Measurements from ENCODE around the gene DBH. TPM values are rescaled to one million over a fixed set of nuclear protein-coding genes. Genes with fewer than 3 reads are reported as not detected.

Gene DBH
- total RNA-seq, 1 donor from 2014 or later: not detected

DNA sequence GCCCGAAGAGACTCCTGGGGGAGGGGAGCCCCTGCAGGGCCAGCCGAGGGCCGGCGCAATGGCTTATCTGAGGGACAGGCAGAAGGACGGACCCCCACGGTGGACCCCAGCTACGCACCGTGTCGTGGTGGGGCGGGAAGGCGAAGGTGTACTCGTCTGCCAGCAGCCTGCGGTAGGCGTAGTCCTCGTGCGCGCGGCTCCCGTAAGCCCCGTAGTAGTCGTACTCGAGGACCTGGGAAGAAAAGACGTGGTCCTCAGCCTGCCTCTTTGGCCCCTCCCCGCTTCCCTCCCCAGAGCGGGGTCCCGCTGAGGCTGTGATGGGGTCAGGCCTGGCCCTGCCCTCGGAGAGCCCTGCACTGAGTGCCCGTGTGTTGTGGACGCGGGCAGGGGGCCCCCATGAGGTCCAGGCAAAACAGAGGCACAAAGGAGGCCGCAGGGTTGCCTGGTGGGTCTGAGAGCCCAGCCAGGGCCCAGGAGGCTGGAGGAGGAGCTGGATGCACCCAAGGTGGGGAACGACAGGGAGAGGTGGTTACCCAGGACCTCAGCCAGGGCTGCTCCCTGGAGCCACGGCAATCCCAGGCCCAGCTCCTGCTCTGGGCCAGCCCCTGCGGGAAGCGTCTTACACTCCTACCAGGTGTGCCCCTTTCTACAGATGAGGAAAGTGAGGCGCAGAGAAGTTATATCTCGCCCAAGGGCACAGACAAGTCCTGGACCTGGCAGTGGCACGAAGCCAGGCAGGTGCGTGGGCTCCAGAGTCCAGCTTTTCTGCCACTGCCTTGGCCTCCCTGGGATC, 66.8 kb downstream of the DBH start:
- intact Hi-C loops (cut with DNase I): no loop called here
- ATAC-seq (ENCODE audit: poor library complexity) (peak; percentile 8), DNase-seq (peak; percentile 42)

DNA sequence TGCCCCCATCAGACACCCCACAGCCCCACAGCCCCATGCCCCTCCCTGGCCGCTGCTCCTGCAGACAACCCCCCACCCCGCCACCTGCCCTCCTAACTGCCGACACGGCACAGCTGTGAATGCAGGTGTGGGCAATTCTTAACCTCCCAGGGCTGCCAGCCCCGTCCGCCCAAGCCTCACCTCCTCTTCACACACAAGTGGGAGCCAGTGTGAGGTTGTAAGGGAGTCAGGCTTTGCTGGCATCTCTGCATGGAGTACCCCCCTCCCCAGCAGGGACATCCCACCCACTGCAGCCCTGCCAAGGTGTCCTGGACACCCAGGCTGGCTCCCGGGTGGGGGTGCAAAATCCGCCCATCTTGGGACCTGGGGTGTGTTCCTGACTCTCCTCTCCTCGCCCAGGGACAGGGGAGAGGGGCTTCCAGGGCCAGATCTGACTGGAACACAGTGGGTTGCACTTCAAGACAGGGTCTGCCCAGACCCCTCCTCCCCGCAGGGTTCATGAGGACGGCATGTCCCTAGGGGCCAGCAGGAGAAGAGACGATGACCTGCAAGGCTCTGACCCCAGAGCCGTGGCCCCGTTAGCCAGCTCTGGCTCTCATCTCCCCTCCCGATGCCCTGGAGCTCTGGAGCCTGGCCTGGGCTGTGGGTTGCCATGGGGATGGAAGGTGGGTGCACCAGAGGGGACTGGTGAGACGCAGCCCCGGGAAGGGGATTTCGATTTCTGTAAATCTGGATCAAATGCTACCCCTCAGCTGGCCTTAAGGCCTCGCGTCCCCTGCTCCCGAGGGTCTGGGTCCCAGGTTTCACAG, 67.6 kb downstream of the DBH start:
- DNase-seq: peak; percentile 26
- intact Hi-C loops (cut with DNase I): no loop called here
- no peak for ATAC-seq (ENCODE audit: poor library complexity)

DNA sequence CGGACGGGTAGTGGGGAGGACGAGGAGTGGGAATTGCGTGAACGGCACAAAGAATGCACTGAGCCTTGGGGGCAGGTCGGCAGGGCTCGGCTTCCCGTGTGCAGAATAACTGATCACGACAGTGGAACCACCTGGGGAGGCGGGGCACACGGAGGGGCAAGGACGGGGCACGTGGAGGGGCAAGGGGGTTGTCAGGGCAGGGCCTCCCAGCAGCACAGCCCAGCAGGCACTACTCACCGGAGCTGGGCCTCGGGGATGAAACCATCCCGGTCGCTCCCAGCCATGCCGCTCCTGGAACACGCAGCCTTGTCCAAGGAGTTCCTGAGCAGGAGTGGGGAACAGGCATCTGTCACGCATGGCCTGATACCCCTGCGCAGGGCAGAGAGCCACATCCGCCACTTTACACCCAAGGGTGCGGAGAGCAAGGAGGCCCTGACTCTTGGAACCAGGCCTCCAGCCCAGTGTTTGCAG, 68.6 kb downstream of the DBH start:
- DNase-seq (peak; percentile 23), ATAC-seq (ENCODE audit: poor library complexity) (no peak)
- intact Hi-C loops (cut with DNase I): no loop called here

GRCh38 chr9:133705576-133705975, 69.4 kb downstream of the DBH start:
- intact Hi-C loops (cut with DNase I): no loop called here
- DNase-seq: peak; percentile 30
- no peak for ATAC-seq (ENCODE audit: poor library complexity)

DNA sequence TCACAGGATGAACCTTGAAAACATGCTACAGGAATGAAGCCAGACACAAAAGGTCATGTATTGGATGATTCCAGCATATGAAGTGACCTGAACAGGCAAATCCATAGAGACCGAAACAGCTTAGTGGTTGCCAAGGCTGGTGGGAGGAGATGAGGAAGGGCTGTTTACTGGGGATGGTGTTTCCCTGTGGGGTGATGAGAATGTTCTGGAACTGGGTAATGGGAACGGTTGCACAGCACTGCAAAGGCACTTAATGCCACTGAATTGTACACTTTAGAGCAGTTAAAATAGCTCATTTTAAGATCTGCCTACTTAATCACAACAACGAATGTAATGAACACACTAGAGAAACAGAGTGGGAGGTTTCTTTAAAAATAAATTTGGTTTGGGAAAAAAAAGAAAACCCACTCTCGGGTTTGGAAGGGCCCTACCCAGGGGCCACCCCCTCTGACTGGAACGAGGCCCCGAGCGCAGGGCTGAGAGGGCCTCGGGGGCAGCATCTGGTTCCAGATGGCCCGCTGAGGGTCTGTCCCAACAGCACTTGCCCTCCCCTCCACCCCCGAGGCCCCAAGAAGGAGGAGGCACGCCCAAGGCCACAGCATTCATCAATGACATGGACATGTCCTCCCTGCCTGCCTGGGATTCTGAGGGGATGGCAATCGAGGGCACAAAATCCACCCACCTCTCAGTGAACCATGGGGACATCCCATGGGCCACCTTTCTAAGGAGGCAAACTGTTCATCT, 70.3 kb downstream of the DBH start:
- ATAC-seq (ENCODE audit: poor library complexity) (peak; percentile 19), DNase-seq (peak; percentile 37)
- intact Hi-C loops (cut with DNase I): no loop called here

GRCh38 chr9:133707065-133707762, 71.1 kb downstream of the DBH start:
- peak; percentile 65 for DNase-seq
- peak; percentile 76 for ATAC-seq (ENCODE audit: poor library complexity)
- intact Hi-C loops (cut with DNase I): no loop called here

- intact Hi-C loops (cut with DNase I): no loop called here
- DNase-seq: no peak
- ATAC-seq (ENCODE audit: poor library complexity): no peak
These were observed 71.6 kb downstream of the DBH start for GRCh38 chr9:133707763-133708245.

DNA sequence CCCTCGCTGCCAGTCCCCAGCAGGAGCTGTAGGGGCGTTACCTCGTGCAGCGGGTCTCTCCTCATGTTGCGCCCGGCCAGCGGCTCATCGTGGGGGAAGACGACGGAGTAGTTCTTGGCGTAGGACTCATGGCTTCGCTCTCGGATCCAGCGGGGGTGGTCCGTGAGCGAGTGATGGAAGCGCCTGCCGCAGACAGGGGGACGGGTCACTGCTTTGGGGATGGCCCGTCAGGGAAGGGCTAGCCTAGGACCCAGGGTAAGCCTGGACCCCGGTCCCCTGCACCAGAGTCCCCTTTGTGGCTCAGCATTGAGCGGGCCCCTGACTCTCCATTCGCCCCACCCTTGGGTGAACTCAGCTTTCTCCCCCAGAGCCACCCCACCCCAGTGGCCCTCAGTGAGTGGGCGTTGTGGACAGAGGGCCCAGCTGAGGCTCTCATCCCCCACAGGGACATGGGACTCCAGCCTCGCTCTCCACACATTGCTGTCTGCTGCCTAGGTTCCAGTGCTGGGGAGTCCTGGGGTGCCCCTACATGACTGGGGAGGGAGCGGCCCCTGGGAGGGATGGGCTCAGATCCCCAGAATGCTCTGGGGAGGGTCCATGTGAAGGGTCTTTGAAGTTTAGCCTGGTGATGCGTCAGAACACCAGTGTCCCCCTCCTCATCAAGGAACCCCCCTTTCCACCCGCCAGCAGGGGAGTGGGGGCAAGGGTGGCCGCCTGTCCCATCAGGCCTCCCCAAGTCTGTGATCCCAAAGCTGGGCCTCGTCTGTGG, 72.3 kb downstream of the DBH start:
- ATAC-seq (ENCODE audit: poor library complexity) (no peak), DNase-seq (peak; percentile 35)
- intact Hi-C loops (cut with DNase I): no loop called here

Other genes starting within 250 kb of the DBH start
- 18.0 TPM for gene REXO4, start 218.4 kb upstream of the DBH start, total RNA-seq
- gene ADAMTS13, start 214.0 kb upstream of the DBH start, total RNA-seq: 2.8 TPM
- gene CACFD1, start 176.4 kb upstream of the DBH start, total RNA-seq: 12.9 TPM
- 2.9 TPM for gene SLC2A6, start 157.3 kb upstream of the DBH start, total RNA-seq
- not detected for gene MYMK, start 111.4 kb upstream of the DBH start, total RNA-seq
- gene ADAMTSL2, start 101.7 kb upstream of the DBH start, total RNA-seq: 8.1 TPM
- gene FAM163B, start 27.0 kb upstream of the DBH start, total RNA-seq: not detected
- gene SARDH, start 102.0 kb downstream of the DBH start, total RNA-seq: 0.94 TPM